HepG2 (cell line): ENCODE results near the gene TMEM129. TPM values are rescaled to one million over a fixed set of nuclear protein-coding genes. Genes with fewer than 3 reads are reported as not detected.

ENCODE experiments used
- ARNT2 ChIP-seq: sonication (generic); formaldehyde crosslinking; IDR thresholded peaks from 2 replicates; pipeline ENCODE4 v1.8.0; 2022; ENCODE audit warnings: mild to moderate bottlenecking, low read depth, missing genetic modification reagents, moderate library complexity
- EZH2 ChIP-seq: conservative IDR thresholded peaks from 2 replicates; pipeline ENCODE4 v1.6.1; 2012; ENCODE audit warnings: mild to moderate bottlenecking, low read depth, low read length, moderate library complexity
- FOXK1 ChIP-seq: sonication (generic); formaldehyde crosslinking; IDR thresholded peaks from 2 replicates; pipeline ENCODE4 v1.4.0; 2020; ENCODE audit warnings: low read depth, missing genetic modification reagents, borderline replicate concordance
- FOXK2 ChIP-seq: fragments of 450-650 bp; IDR thresholded peaks from 2 replicates; pipeline ENCODE4 v1.6.1; 2016
- FUBP1 ChIP-seq: sonication (generic); formaldehyde crosslinking; IDR thresholded peaks from 2 replicates; pipeline ENCODE4 v1.5.1; 2020; ENCODE audit warnings: missing genetic modification reagents, mild to moderate bottlenecking, borderline replicate concordance
- MBD4 ChIP-seq: IDR thresholded peaks from 2 replicates; pipeline ENCODE4 v1.6.1; 2012; ENCODE audit warnings: low read length, inconsistent platforms, borderline replicate concordance
- MEF2D ChIP-seq: sonication (generic); formaldehyde crosslinking; IDR thresholded peaks from 2 replicates; pipeline ENCODE4 v1.5.1; 2020; ENCODE audit warnings: mild to moderate bottlenecking, missing genetic modification reagents
- RFXANK ChIP-seq: IDR thresholded peaks from 2 replicates; pipeline ENCODE4 v1.6.1; 2016
- TCF12 ChIP-seq, 2 experiments: fragments of 450-650 bp in 1 of 2; sonication (generic) in 1 of 2; formaldehyde crosslinking in 1 of 2; IDR thresholded peaks; 2 replicates each; pipeline versions ENCODE4 v1.6.1 to v1.8.0; 2017 to 2022; ENCODE audit warnings: antibody characterized with exemption in 1 of 2, mild to moderate bottlenecking in 1 of 2, missing genetic modification reagents in 1 of 2, moderate library complexity in 1 of 2
- TIGD3 ChIP-seq: sonication (generic); formaldehyde crosslinking; IDR thresholded peaks from 2 replicates; pipeline ENCODE4 v1.5.1; 2020; ENCODE audit warnings: mild to moderate bottlenecking, missing genetic modification reagents, borderline replicate concordance
- ZBTB2 ChIP-seq: sonication (generic); formaldehyde crosslinking; IDR thresholded peaks from 2 replicates; pipeline ENCODE4 v1.8.0; 2022; ENCODE audit warnings: low read depth, missing genetic modification reagents
- ZFP62 ChIP-seq: sonication (generic); formaldehyde crosslinking; IDR thresholded peaks from 2 replicates; pipeline ENCODE4 v1.4.0; 2020; ENCODE audit warnings: missing genetic modification reagents
- ZFP91 ChIP-seq: sonication (generic); formaldehyde crosslinking; IDR thresholded peaks from 2 replicates; pipeline ENCODE4 v1.9.0; 2022; ENCODE audit warnings: missing genetic modification reagents, mild to moderate bottlenecking, borderline replicate concordance
- ZNF180 ChIP-seq: sonication (generic); formaldehyde crosslinking; IDR thresholded peaks from 2 replicates; pipeline ENCODE4 v1.4.0; 2020; ENCODE audit warnings: low read depth, missing genetic modification reagents, borderline replicate concordance
- ZNF280B ChIP-seq: sonication (generic); formaldehyde crosslinking; IDR thresholded peaks from 2 replicates; pipeline ENCODE4 v1.5.0; 2020; ENCODE audit warnings: missing genetic modification reagents, mild to moderate bottlenecking, borderline replicate concordance
- ZNF512B ChIP-seq: sonication (generic); formaldehyde crosslinking; IDR thresholded peaks from 2 replicates; pipeline ENCODE4 v1.5.1; 2020; ENCODE audit warnings: missing genetic modification reagents, mild to moderate bottlenecking, borderline replicate concordance
- ZNF644 ChIP-seq: IDR thresholded peaks from 2 replicates; pipeline ENCODE4 v1.6.1; 2016; ENCODE audit warnings: low read depth
- ZNF713 ChIP-seq: sonication (generic); formaldehyde crosslinking; IDR thresholded peaks from 2 replicates; pipeline ENCODE4 v1.4.0; 2020; ENCODE audit warnings: mild to moderate bottlenecking, missing genetic modification reagents
- polyA plus RNA-seq, 8 experiments: library from polyadenylated mRNA; depleted of rRNA in 3 of 8; stranded (reverse) in 7 of 8; unstranded in 1 of 8; fragments of >200 nt; fragmentation: Illumina TruSeq in 4 of 8; extraction: Trizol in 4 of 8; gene quantifications; 2 replicates each; pipeline versions ENCODE4 v1.2.1 to v1.2.3, GENCODE V29; 2011 to 2016; ENCODE audit warnings: low read depth in 4 of 8, missing spikeins in 1 of 8, mixed read lengths in 1 of 8; ENCODE audit not compliant: insufficient read depth in 1 of 8
- total RNA-seq, 5 experiments: library from RNA; depleted of rRNA; stranded (reverse); fragments of >200 nt; fragmentation: Illumina TruSeq; extraction: Trizol; gene quantifications; 2 replicates each; pipeline ENCODE4 v1.2.3, GENCODE V29; 2016; ENCODE audit warnings: low read depth in 1 of 5

Gene TMEM129
- total and polyA plus RNA-seq, 2 of the 13 experiments (the other 11 are each of a cell fraction or from before 2014, with no cell fraction given): 19.0 to 25.8 TPM

GRCh38 chr4:1752284-1753041, 31.3 kb upstream of the TMEM129 start (continued):
- no peak for TF ChIP-seq FUBP1
- TF ChIP-seq ZNF180 (CRISPR knock-in tag): no peak
- TF ChIP-seq TIGD3 (CRISPR knock-in tag): no peak
- TF ChIP-seq ZFP91 (CRISPR knock-in tag): peak; percentile 41
- no peak for TF ChIP-seq ZBTB2
- TF ChIP-seq ZNF713 (CRISPR knock-in tag): no peak
- TF ChIP-seq ARNT2: 0 out of 2 replicates have a peak, but pooled peaks have one; percentile 24
- TF ChIP-seq FOXK1 (CRISPR knock-in tag): no peak
- TF ChIP-seq ZNF512B (CRISPR knock-in tag): no peak
- no peak for TF ChIP-seq TCF12 (IDR thresholded peaks at IDR 0.05)
- no peak for TF ChIP-seq TCF12 (CRISPR knock-in tag; IDR thresholded peaks at IDR 0.05)
- no peak for TF ChIP-seq EZH2
- no peak for TF ChIP-seq FOXK2
- TF ChIP-seq ZNF280B (CRISPR knock-in tag): no peak
- TF ChIP-seq RFXANK (CRISPR knock-in tag): no peak
- no peak for TF ChIP-seq MEF2D (CRISPR knock-in tag)
- TF ChIP-seq ZNF644: no peak
- TF ChIP-seq MBD4: no peak
- TF ChIP-seq ZFP62 (CRISPR knock-in tag): no peak
